ENCODE measurements around the gene ITSN1.
"Not testable (repeated sequence)": the region's sequence is repeated elsewhere in the genome, so short reads cannot be mapped to it uniquely, and the experiment has no call there.

Gene ITSN1

GRCh38 chr21:33673473-33673872 is 31.2 kb downstream of the ITSN1 start:
- DNase-seq (ENCODE audit: low read depth, low spot score) = no peak
- H3K4me3 ChIP-seq (ENCODE audit: low read length) = no peak overlapping the region

DNA sequence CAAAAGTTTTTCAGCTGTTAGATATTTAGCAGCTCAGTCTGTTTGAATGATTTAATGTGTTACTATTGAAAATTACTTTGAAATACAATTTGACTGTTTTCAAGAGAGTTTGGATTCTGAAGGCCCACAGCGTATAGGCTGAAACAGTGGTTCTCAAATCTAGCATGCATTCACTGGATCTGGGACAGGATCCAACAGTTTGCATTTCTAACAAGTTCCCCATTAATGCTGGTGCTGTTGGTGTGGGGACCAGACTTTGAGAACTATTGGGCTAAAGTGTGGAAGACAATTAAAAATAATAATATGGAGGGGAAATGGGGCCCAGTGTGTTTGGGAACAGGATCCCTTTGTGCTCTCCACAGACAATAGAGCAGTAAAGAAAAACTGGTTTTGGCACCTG is 31.9 kb downstream of the ITSN1 start:
- no peak for DNase-seq (ENCODE audit: low read depth, low spot score)
- H3K4me3 ChIP-seq (ENCODE audit: low read length) = no peak overlapping the region

- H3K4me3 ChIP-seq (ENCODE audit: low read length); DNase-seq (ENCODE audit: low read depth, low spot score): not testable (repeated sequence)
Measured at GRCh38 chr21:33676666-33677065, 34.4 kb downstream of the ITSN1 start.

- no peak for DNase-seq (ENCODE audit: low read depth, low spot score)
- no peak overlapping the region for H3K4me3 ChIP-seq (ENCODE audit: low read length)
Measured at GRCh38 chr21:33677450-33677849, 35.1 kb downstream of the ITSN1 start.

DNA sequence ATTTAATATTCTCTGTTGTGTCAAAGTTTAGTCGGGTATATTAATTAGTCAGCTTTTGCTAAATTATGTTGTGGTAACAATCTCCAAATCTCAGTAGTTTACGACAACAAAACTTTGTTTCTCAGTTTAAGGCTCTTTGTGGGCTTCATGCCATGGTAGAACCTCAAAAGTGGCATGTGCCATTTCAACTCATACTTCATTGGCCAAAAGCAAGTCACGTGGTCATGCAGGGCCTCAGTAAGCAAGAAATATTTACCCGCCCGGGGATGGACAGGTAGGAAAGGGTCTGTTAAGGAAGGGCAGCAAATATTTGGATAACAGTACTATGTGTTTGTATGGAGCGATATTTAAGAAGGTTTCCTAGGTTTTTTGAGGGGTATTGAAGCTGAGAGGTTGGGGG is 38.6 kb downstream of the ITSN1 start:
- DNase-seq (ENCODE audit: low read depth, low spot score) = no peak
- H3K4me3 ChIP-seq (ENCODE audit: low read length) = no peak overlapping the region

DNA sequence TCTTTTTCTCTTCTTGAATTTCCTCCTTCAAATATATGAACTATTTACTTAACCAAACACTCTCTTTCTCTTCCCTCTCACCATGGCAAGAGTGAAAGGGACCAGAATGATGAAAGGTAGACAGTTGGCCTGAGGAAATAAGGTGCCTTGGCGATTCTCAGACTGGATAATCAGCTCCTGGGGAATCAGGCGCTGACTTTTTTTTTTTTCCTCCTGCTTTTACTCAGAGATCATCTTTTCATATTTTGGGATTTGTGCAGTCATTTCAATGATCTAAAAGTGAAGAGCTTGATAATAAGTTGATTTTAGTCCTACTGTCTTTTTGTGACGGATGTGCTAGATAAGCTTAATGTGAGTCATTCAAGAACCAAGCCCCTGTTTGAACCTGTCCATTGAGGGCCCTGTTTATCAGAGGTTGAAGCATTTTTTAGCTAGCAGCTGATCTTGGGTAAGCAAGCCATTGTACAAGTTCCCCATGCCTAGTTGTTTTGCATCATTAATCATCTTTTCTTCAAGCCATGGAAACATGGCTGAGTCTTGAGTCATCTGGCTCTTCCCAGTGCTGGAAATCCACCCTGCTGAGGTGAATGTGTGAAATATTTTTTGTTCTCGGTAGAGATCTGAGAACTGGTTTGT is 40.8 kb downstream of the ITSN1 start:
- DNase-seq (ENCODE audit: low read depth, low spot score) = no peak

DNA sequence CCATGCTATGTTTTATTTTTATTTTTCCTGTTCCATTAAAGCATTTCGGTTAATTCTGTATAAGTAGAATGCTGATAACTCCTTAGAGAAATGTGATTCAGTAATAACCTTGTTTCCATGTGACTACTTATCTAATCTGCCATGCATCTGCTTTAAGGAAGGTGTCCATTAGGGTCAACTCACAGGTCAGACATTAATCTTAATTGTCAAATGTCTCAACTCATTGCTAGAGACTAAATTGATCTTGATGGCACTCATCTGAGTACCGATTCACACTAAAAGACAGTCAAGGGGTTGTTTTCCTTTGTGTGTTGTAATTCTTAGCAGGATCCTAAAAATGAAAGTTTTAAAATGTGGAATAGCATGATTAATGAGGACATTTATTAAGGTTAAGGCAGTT is 41.8 kb downstream of the ITSN1 start:
- DNase-seq (ENCODE audit: low read depth, low spot score) = no peak
- no peak overlapping the region for H3K4me3 ChIP-seq (ENCODE audit: low read length)

More for the DNA sequence above, 40.8 kb downstream of the ITSN1 start:
- H3K4me3 ChIP-seq (ENCODE audit: low read length) = no peak overlapping the region

DNA sequence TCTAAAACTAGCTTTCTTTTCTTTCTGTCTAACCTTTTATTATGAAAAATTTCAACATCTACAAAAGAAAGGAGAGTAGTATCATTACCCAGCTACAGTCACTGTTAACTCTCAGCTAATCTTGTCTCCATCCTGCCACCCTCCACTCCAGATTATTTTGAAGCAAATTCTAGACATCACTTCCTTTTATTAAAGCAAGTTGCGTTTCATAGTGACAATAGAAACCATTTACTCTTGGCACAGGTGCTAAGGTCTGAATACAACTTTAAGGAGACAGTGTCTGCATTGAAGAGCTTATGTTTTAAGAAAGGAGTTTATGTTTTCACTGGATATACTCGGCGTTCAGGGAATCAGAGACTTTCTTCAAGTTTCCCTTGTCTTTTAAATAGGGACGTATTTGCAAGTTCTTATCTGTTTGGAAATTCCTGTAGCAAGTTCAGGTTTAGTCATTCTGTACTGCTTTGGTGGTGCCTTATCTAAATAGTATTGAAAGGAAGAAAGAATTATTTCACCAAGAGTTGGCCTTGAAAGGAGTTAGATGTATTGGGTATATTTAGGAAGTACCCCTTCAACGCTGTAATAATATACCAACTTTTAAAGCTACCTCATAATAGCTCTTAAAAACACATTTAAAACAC is 42.7 kb downstream of the ITSN1 start:
- H3K4me3 ChIP-seq (ENCODE audit: low read length) = no peak overlapping the region
- no peak for DNase-seq (ENCODE audit: low read depth, low spot score)

- DNase-seq (ENCODE audit: low read depth, low spot score) = no peak
- no peak overlapping the region for H3K4me3 ChIP-seq (ENCODE audit: low read length)
Measured at GRCh38 chr21:33685613-33686197, 43.4 kb downstream of the ITSN1 start.

- no peak for DNase-seq (ENCODE audit: low read depth, low spot score)
- no peak overlapping the region for H3K4me3 ChIP-seq (ENCODE audit: low read length)
Measured at GRCh38 chr21:33686386-33686785, 44.1 kb downstream of the ITSN1 start.

DNA sequence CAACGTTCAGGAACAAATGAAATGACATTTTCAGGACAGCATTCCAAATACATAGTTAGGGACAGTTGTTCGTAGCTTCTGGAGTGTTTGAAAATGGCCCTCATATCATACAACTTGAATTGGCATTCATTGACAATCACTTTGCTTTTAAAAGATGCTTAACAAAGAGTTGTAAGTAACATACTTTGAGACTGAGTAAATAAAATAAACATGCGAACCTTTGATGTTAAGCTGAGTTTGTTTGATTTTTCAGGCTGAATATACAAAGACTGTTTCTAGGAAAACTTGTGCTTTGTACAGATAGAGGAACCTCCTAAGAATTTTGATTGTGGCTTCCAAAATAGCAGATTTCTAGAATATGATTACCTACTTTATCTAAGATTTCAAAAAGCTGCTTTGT is 45.3 kb downstream of the ITSN1 start:
- H3K4me3 ChIP-seq (ENCODE audit: low read length) = no peak overlapping the region
- DNase-seq (ENCODE audit: low read depth, low spot score) = no peak

DNA sequence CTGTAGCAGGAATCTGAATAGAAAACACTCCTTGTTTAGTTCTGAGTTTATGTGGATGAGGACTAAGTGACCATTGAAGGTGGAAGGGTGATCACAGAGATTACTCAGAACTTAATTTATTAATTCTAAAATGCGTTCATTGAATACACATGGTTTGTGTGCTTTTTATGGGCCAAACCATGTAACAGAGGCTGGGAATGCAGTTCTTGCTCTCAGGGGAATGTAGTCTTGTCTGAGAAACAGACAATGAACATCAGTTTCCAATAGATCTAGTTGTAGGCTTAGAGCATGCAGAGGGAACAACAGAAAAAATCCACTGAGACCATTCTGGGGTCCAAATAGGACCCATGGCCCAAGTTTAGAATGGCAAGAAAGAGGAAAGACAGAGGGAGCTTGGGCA is 46.1 kb downstream of the ITSN1 start:
- H3K4me3 ChIP-seq (ENCODE audit: low read length) = no peak overlapping the region
- DNase-seq (ENCODE audit: low read depth, low spot score) = no peak

DNA sequence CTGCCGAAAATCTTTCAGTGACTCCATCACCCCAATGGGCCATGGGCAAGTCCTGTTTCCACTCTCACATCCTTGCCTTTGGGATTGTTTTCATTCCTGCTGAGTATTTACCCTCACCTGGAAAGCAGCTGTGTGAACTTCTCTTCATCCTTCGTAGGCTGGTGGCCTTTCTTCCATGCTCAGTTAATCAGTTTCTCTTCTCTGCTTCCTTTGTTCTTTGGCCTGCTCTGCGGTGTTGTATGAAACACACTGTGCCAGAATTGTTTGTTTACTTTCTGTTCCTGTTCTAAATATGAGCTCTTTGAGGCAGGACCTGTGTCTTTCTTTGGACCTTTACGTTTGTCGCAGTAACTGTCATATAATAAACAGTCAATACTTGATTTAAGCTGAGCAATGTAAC is 48.6 kb downstream of the ITSN1 start:
- no peak for DNase-seq (ENCODE audit: low read depth, low spot score)
- no peak overlapping the region for H3K4me3 ChIP-seq (ENCODE audit: low read length)

DNA sequence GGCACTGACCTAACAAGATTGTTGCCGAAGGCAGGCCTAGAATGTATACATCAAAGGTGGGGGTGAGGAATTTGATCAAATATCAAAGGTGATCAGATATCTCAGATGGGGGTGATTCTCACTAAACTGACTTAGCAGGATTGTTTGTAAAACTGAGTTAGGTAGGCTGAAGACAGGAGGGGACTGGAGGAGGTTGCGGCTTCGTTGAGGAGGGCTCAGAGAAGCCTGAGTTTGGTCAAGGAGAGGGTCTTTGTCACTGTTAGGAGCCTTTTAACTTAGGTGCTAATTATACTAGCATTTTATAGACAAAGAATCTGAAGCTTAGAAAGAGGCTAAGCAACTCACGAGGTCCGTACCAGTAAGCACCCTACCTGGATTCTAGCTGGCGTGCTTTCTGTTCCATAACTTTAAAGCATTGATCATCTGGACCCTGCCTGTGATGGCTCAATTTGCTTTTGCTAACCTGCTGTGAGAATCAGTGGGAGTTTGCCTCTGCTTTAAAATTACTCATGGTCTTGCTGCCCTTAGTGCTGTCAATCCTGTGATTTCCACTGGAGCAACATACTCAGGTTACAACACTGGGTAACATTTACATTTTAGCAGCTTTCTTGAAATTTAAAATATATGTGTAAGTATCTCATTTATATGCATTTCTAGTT is 49.8 kb downstream of the ITSN1 start:
- H3K4me3 ChIP-seq (ENCODE audit: low read length) = no peak overlapping the region
- DNase-seq (ENCODE audit: low read depth, low spot score) = no peak

DNA sequence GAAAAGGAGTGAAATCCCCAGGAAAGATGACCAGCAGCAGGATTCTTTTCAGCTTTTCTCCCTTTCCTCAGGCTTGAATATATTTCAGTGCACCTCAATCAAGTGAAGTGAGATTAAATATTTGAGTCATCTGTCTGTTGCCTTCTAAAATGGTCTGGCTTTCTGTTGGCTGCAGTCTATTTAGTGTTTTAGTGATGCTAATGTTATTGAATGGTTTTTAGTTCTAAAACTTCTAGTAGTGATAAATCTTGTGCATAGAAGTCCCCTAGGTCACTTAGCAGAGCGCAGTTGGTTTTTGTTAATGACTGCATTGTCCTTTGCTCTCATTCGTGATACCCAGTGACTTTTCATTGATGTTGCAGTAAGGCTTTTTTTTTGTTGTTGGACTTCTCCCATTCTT is 53.5 kb downstream of the ITSN1 start:
- no peak overlapping the region for H3K4me3 ChIP-seq (ENCODE audit: low read length)
- DNase-seq (ENCODE audit: low read depth, low spot score) = no peak

- DNase-seq (ENCODE audit: low read depth, low spot score) = no peak
- H3K4me3 ChIP-seq (ENCODE audit: low read length) = no peak overlapping the region
Measured at GRCh38 chr21:33696465-33696864, 54.2 kb downstream of the ITSN1 start.

- no peak for DNase-seq (ENCODE audit: low read depth, low spot score)
- no peak overlapping the region for H3K4me3 ChIP-seq (ENCODE audit: low read length)
Measured at GRCh38 chr21:33698087-33698860, 56.0 kb downstream of the ITSN1 start.

- H3K4me3 ChIP-seq (ENCODE audit: low read length) = no peak overlapping the region
- DNase-seq (ENCODE audit: low read depth, low spot score) = no peak
Measured at GRCh38 chr21:33699277-33699676, 57.0 kb downstream of the ITSN1 start.

DNA sequence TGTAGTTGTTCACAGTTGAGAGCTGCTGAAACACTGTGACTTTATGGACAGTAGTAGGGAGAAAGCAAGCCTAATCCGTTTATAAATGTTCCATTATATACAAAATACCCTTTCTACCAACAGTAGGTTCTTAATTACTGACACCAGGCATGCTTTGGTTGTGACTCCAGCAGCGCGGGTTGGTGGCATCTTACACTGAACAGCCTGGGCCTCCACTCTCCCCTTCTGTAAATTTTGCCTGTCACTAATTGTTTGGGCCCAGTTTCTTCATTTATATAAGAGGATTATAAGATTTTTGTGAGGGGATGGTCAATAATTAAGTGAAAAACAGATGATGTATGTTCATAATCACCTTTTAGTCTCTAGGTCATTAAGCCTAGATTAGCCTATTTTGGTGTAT is 58.2 kb downstream of the ITSN1 start:
- H3K4me3 ChIP-seq (ENCODE audit: low read length) = no peak overlapping the region
- no peak for DNase-seq (ENCODE audit: low read depth, low spot score)
